CD4-positive, alpha-beta T cell (primary cell): Measurements from ENCODE around the gene KCNIP4. TPM values are rescaled to one million over a fixed set of nuclear protein-coding genes. Genes with fewer than 3 reads are reported as not detected.

Experiments used
- ATAC-seq: fragments of 200-7000 bp; cut with Tn5 transposase; one replicate; pipeline ENCODE4 v1.10.0; 2022; ENCODE audit warnings: mild to moderate bottlenecking; ENCODE audit not compliant: poor library complexity
- CTCF ChIA-PET: fragments of 350-600 bp; sonication (Branson Sonifier 250); formaldehyde crosslinking; loops from one replicate; lab custom pipeline; 2021; ENCODE audit warnings: antibody characterized with exemption, inconsistent platforms; lab: Charles Lee
- POLR2A ChIA-PET: fragments of 350-600 bp; sonication (Branson Sonifier 250); formaldehyde crosslinking; loops from one replicate; lab custom pipeline; 2021; ENCODE audit warnings: antibody characterized with exemption, inconsistent platforms; lab: Charles Lee
- DNase-seq, 14 experiments: peaks; one replicate each; pipeline ENCODE4 v3.0.0-alpha.2; 2013 to 2020; ENCODE audit warnings: mixed read lengths in 2 of 14
- H3K27ac ChIP-seq, 2 donors: one replicate each; pipeline versions ENCODE4 v1.5.1 to v1.7.0; 2013; ENCODE audit warnings: low read length in 2 of 2, low read depth in 1 of 2, mild to moderate bottlenecking in 1 of 2
- H3K27me3 ChIP-seq, 2 experiments: 1 replicate in 1 of 2; 2 replicates in 1 of 2; pipeline versions ENCODE4 v1.6.1 to v1.7.0; 2013; ENCODE audit warnings: low read length in 2 of 2, control low read depth in 1 of 2, mild to moderate bottlenecking in 1 of 2, moderate library complexity in 1 of 2; ENCODE audit not compliant: insufficient read depth in 2 of 2, control insufficient read depth in 1 of 2
- H3K36me3 ChIP-seq: one replicate; pipeline ENCODE4 v1.6.1; 2013; ENCODE audit warnings: low read length, control low read depth; ENCODE audit not compliant: insufficient read depth
- H3K4me1 ChIP-seq: one replicate; pipeline ENCODE4 v1.6.1; 2013; ENCODE audit warnings: low read length, control low read depth; ENCODE audit not compliant: insufficient read depth
- H3K4me3 ChIP-seq: one replicate; pipeline ENCODE4 v1.5.1; 2013; ENCODE audit warnings: mild to moderate bottlenecking, low read length, moderate library complexity
- H3K9me3 ChIP-seq, 2 experiments: 1 replicate in 1 of 2; 2 replicates in 1 of 2; pipeline versions ENCODE4 v1.6.1 to v1.7.0; 2013; ENCODE audit warnings: low read length in 2 of 2, mild to moderate bottlenecking in 2 of 2, control low read depth in 1 of 2, moderate library complexity in 1 of 2; ENCODE audit not compliant: control insufficient read depth in 1 of 2, insufficient read depth in 1 of 2
- H3K27ac Mint-ChIP-seq: one replicate; pipeline ENCODE4 v1.8.0; 2020; ENCODE audit warnings: mixed read lengths
- H3K27me3 Mint-ChIP-seq: one replicate; pipeline ENCODE4 v1.8.0; 2021; ENCODE audit warnings: mixed read lengths
- H3K36me3 Mint-ChIP-seq: one replicate; pipeline ENCODE4 v1.8.0; 2021; ENCODE audit warnings: low read depth, mixed read lengths
- H3K4me1 Mint-ChIP-seq: one replicate; pipeline ENCODE4 v1.8.0; 2021; ENCODE audit warnings: low read depth, mixed read lengths
- H3K4me3 Mint-ChIP-seq: one replicate; pipeline ENCODE4 v1.8.0; 2020; ENCODE audit warnings: mild to moderate bottlenecking, mixed read lengths
- H3K9me3 Mint-ChIP-seq: one replicate; pipeline ENCODE4 v1.8.0; 2020; ENCODE audit warnings: mixed read lengths
- CTCF ChIP-seq: fragments of 200-600 bp; IDR thresholded peaks from one replicate; pipeline ENCODE4 v1.8.0; 2022; ENCODE audit warnings: antibody characterized with exemption, mild to moderate bottlenecking
- intact Hi-C, 2 experiments: fragments of 100-400 bp; cut with DNase I in 1 of 2; cut with micrococcal nuclease in 1 of 2; formaldehyde crosslinking; loops; one replicate each; pipeline versions ENCODE4 v1.15.1 to v1.9.0; 2023 to 2025; cut with DNase I, micrococcal nuclease
- total RNA-seq, 174 experiments: library from RNA in 2 of 174; stranded (reverse) in 2 of 174; gene quantifications; one replicate each; pipeline ENCODE4 v1.2.3 and lab custom pipeline; 2021 to 2026

KCNIP4 gene
- total RNA-seq, 2 experiments from 2014 or later, result not detected

- no peak overlapping the region for H3K27ac ChIP-seq
- no peak overlapping the region for H3K4me3 ChIP-seq
- CTCF ChIA-PET, result no interaction called here
- H3K9me3 ChIP-seq, result peaks cover 0 to 3% of the 10 kb centered on the region in 2 experiments
- POLR2A ChIA-PET, result no interaction called here
- H3K4me1 Mint-ChIP-seq, result no peaks in the 10 kb centered on the region
- H3K27me3 ChIP-seq, result no peaks in the 10 kb centered on the region
- H3K27me3 Mint-ChIP-seq, result no peaks in the 10 kb centered on the region
- no peaks in the 10 kb centered on the region for H3K36me3 Mint-ChIP-seq
- H3K4me3 Mint-ChIP-seq, result no peak overlapping the region
- TF ChIP-seq CTCF, result no peak
- no peak overlapping the region for H3K27ac Mint-ChIP-seq
- DNase-seq (no peak), ATAC-seq (no peak)
- peaks cover 7% of the 10 kb centered on the region for H3K9me3 Mint-ChIP-seq
- H3K4me1 ChIP-seq, result no peaks in the 10 kb centered on the region
- intact Hi-C loops, result no loop called here
- no peaks in the 10 kb centered on the region for H3K36me3 ChIP-seq
Observed at GRCh38 chr4:21655031-21655430, 293.5 kb downstream of the KCNIP4 start.

- no peak overlapping the region for H3K27ac ChIP-seq
- intact Hi-C loops, result no loop called here
- Mint-ChIP-seq H3K4me3 (no peak overlapping the region), H3K9me3 (peaks cover 7% of the 10 kb centered on the region), H3K4me1 (no peaks in the 10 kb centered on the region), H3K36me3 (no peaks in the 10 kb centered on the region), H3K27me3 (no peaks in the 10 kb centered on the region), H3K27ac (no peak overlapping the region)
- no peaks in the 10 kb centered on the region for H3K36me3 ChIP-seq
- no peaks in the 10 kb centered on the region for H3K4me1 ChIP-seq
- no peak overlapping the region for H3K4me3 ChIP-seq
- POLR2A ChIA-PET, result no interaction called here
- DNase-seq (no peak), ATAC-seq (no peak)
- H3K27me3 ChIP-seq, result no peaks in the 10 kb centered on the region
- CTCF ChIA-PET, result no interaction called here
- TF ChIP-seq CTCF, result no peak
- H3K9me3 ChIP-seq, result no peaks in the 10 kb centered on the region
Observed at GRCh38 chr4:21652508-21653231, 295.9 kb downstream of the KCNIP4 start.

GRCh38 chr4:21649391-21650090 is 299.0 kb downstream of the KCNIP4 start:
- no peaks in the 10 kb centered on the region for H3K4me1 ChIP-seq
- ATAC-seq (no peak), DNase-seq (no peak)
- POLR2A ChIA-PET, result no interaction called here
- CTCF ChIA-PET, result no interaction called here
- Mint-ChIP-seq H3K36me3 (no peaks in the 10 kb centered on the region), H3K9me3 (peaks cover 7% of the 10 kb centered on the region), H3K27me3 (no peaks in the 10 kb centered on the region), H3K27ac (no peak overlapping the region), H3K4me3 (no peak overlapping the region), H3K4me1 (no peaks in the 10 kb centered on the region)
- no peaks in the 10 kb centered on the region for H3K9me3 ChIP-seq
- no peaks in the 10 kb centered on the region for H3K36me3 ChIP-seq
- intact Hi-C loops, result no loop called here
- H3K27me3 ChIP-seq, result no peaks in the 10 kb centered on the region
- no peak for TF ChIP-seq CTCF
- no peak overlapping the region for H3K4me3 ChIP-seq
- no peak overlapping the region for H3K27ac ChIP-seq
